Measurements from ENCODE around the gene PROK2.

DNA sequence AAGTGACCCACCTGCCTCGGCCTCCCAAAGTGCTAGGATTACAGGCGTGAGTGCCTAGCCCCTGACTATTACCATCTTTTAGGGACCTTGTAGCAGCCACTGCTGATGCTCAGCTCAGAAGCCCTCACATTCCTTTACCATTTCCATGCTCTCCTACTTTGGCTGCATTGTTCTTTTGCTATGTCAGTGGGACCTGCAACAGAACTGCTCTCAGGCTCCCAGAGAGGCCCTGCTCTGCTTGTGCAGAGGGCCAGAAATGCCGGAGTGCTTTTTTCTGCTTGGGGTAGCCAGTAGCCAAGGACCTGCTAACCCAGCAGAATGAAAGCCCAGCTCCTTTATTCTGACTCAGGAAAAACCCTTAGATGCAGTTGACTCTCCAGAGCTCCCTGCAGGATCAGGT, 18.3 kb upstream of the PROK2 start:
- TF ChIP-seq CTCF (IDR thresholded peaks at IDR 0.05; ENCODE audit: insufficient read depth, low read depth, low read length), result no peak
- no peak for TF ChIP-seq EZH2 (IDR thresholded peaks at IDR 0.05; ENCODE audit: insufficient read depth, low read length)

Data from astrocyte (in vitro differentiated cells and primary cell).